Smooth muscle cell (in vitro differentiated cells): Measurements from ENCODE around the gene ACTBL2. TPM values are rescaled to one million over a fixed set of nuclear protein-coding genes. Genes with fewer than 3 reads are reported as not detected.
A peak's percentile ranks its signal among the peaks of the same experiment; 100 is the strongest.

Experiments used
- DNase-seq: peaks from one replicate; lab custom pipeline; 2025; ENCODE audit not compliant: unreplicated experiment; lab: John Stamatoyannopoulos, UW
- H2AFZ ChIP-seq: fragments of 200-600 bp; sonication (generic); 2 replicates; pipeline ENCODE4 v1.6.0; 2016; ENCODE audit warnings: antibody characterized with exemption, low read depth, mild to moderate bottlenecking
- H3F3A ChIP-seq: fragments of 200-600 bp; sonication (generic); 2 replicates; pipeline ENCODE4 v1.6.0; 2017; ENCODE audit warnings: antibody characterized with exemption, low read depth
- H3K27ac ChIP-seq: fragments of 200-600 bp; sonication (generic); 2 replicates; pipeline ENCODE4 v1.5.1; 2016; ENCODE audit warnings: low read depth, mild to moderate bottlenecking
- H3K27me3 ChIP-seq: fragments of 200-600 bp; sonication (generic); 2 replicates; pipeline ENCODE4 v1.6.1; 2016; ENCODE audit warnings: low read depth, mild to moderate bottlenecking
- H3K36me3 ChIP-seq: fragments of 200-600 bp; sonication (generic); 2 replicates; pipeline ENCODE4 v1.5.1; 2016; ENCODE audit warnings: low read depth
- H3K4me1 ChIP-seq: fragments of 200-600 bp; sonication (generic); 2 replicates; pipeline ENCODE4 v1.5.1; 2016; ENCODE audit warnings: low read depth
- H3K4me2 ChIP-seq: fragments of 200-600 bp; sonication (generic); 2 replicates; pipeline ENCODE4 v1.6.0; 2016; ENCODE audit warnings: mild to moderate bottlenecking
- H3K4me3 ChIP-seq: fragments of 200-600 bp; sonication (generic); 2 replicates; pipeline ENCODE4 v1.5.1; 2016; ENCODE audit warnings: mild to moderate bottlenecking
- H3K79me2 ChIP-seq: fragments of 200-600 bp; sonication (generic); 2 replicates; pipeline ENCODE4 v1.6.0; 2016; ENCODE audit warnings: low read depth, mild to moderate bottlenecking
- H3K9ac ChIP-seq: fragments of 200-600 bp; sonication (generic); 2 replicates; pipeline ENCODE4 v1.6.0; 2016; ENCODE audit warnings: low read depth
- H3K9me3 ChIP-seq: fragments of 200-600 bp; sonication (generic); replicated peaks from 2 replicates; pipeline ENCODE4 v1.5.1; 2016; ENCODE audit warnings: low read depth
- H4K20me1 ChIP-seq: fragments of 200-600 bp; sonication (generic); 2 replicates; pipeline ENCODE4 v1.6.0; 2016; ENCODE audit warnings: low read depth
- WGBS: methylation state at CpG from one replicate; pipeline ENCODE4 v1.1.7; 2016; ENCODE audit warnings: low lambda C conversion rate; 5-methylcytosine and 5-hydroxymethylcytosine counted together
- polyA plus RNA-seq: library from polyadenylated mRNA; unstranded; fragments of >200 nt; fragmentation: Nextera tagmentation; extraction: Ambion mirVana; gene quantifications from 2 replicates; pipeline ENCODE4 v1.2.1, GENCODE V29; 2016
- total RNA-seq: library from RNA; depleted of rRNA; stranded (reverse); fragments of >200 nt; gene quantifications from 2 replicates; pipeline ENCODE4 v1.2.3, GENCODE V29; 2014
- TF ChIP-seq, protein P1 (sequence below): fragments of 200-600 bp; sonication (generic); IDR thresholded peaks from 2 replicates; pipeline ENCODE4 v1.5.1; 2017; ENCODE audit warnings: borderline replicate concordance, mild to moderate bottlenecking, antibody characterized with exemption; ENCODE audit not compliant: insufficient read depth, poor library complexity, severe bottlenecking

The ACTBL2 gene
- total RNA-seq (3.6 and 6.9 TPM in 2 replicates), polyA plus RNA-seq (1.3 and 3.2 TPM in 2 replicates)

DNA sequence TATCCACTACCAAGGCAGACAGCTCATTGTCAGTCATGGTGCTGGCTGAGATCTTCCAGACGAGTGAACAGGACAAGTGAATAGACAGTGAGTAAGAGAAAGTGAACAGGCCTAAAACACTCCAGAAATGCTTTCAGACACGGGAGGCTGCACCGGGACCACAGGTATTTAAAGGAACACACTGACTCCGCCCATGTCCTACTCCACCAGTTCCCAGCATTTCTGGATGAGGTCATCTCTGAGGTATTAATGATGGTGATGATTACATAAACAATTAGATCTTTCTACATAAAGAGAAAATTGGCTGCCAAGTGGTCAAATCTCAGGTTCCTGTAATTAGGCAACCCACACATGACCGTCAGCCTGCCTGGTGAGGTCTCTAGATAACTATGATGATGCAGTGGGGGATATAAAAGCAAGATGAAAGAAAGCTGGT, at the start of gene ACTBL2:
Gene ACTBL2, minus strand, starts transcription at position 141 of the 436 bp plus-strand sequence. Its CDS starts 104 bp downstream, at position 37.
- Histone ChIP-seq H3K27me3 (no peaks in the 10 kb centered on the region), H3K4me3 (no peak within 1 kb of the TSS), H3K36me3 (no peaks in the 10 kb centered on the region), H3K9me3 (no peaks in the 10 kb centered on the region), H3F3A (peaks cover 17% of the 10 kb centered on the region), H3K27ac (peak within 1 kb of the TSS; percentile 90), H2AFZ (no peak within 1 kb of the TSS), H3K4me1 (no peaks in the 10 kb centered on the region), H4K20me1 (no peaks in the 10 kb centered on the region), H3K79me2 (no peaks in the 10 kb centered on the region), H3K4me2 (no peak within 1 kb of the TSS), H3K9ac (peak within 1 kb of the TSS; percentile 54)
- TF ChIP-seq, protein P1, sequence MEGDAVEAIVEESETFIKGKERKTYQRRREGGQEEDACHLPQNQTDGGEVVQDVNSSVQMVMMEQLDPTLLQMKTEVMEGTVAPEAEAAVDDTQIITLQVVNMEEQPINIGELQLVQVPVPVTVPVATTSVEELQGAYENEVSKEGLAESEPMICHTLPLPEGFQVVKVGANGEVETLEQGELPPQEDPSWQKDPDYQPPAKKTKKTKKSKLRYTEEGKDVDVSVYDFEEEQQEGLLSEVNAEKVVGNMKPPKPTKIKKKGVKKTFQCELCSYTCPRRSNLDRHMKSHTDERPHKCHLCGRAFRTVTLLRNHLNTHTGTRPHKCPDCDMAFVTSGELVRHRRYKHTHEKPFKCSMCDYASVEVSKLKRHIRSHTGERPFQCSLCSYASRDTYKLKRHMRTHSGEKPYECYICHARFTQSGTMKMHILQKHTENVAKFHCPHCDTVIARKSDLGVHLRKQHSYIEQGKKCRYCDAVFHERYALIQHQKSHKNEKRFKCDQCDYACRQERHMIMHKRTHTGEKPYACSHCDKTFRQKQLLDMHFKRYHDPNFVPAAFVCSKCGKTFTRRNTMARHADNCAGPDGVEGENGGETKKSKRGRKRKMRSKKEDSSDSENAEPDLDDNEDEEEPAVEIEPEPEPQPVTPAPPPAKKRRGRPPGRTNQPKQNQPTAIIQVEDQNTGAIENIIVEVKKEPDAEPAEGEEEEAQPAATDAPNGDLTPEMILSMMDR: no peak
- 22% methylated on average over 5 of the region's 5 CpGs for WGBS
- DNase-seq: no peak

DNA sequence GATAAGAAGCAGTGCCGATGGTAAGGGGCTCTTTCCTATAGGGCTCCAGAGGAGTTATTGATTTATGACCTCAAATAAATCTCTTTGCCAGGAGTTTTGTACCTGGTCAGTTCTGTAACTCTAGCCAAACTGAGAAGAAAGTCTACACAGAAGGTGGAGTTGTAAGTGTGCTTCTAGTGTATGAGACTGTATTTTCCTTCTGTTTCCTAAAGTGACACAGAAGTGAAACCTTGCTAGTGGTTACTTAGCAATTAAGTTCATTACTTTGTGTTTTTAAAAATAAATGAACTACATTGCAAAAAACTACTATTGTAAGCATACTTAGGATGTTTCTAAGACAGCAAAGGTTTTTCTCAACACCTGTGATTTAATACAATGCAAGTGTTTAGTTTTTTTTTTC, 48.7 kb upstream of the ACTBL2 start:
- H4K20me1 ChIP-seq: no peaks in the 10 kb centered on the region
- TF ChIP-seq, protein P1: no peak
- no peaks in the 10 kb centered on the region for H3K9me3 ChIP-seq
- H3K36me3 ChIP-seq: no peaks in the 10 kb centered on the region
- no peak overlapping the region for H3K9ac ChIP-seq
- peaks cover 7% of the 10 kb centered on the region for H3K4me1 ChIP-seq
- no peak overlapping the region for H3K27ac ChIP-seq
- H3F3A ChIP-seq: no peaks in the 10 kb centered on the region
- H3K79me2 ChIP-seq: no peaks in the 10 kb centered on the region
- 93% methylated on average over 1 of the region's 1 CpG for WGBS
- no peak overlapping the region for H2AFZ ChIP-seq
- H3K27me3 ChIP-seq: no peaks in the 10 kb centered on the region
- no peak overlapping the region for H3K4me3 ChIP-seq
- no peak for DNase-seq
- H3K4me2 ChIP-seq: no peak overlapping the region

DNA sequence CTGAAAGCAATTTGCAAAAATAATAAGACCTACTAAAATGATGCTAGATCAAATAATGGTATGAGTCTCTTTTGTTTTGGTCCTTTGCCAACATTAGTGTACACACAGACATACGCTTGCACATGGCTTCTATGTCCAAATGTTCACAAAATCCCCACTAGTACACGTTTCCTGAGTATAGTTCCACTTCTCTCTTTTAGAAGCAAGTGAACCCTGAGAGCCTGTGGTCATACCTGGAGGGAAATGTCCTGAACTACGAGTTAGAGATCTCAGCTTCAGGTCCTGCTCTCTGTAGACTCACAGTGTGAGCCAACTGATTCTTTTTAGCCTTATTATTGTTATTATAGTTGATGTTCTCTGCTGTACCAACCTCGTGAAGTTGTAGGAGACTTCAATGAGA, 47.3 kb upstream of the ACTBL2 start:
- H2AFZ ChIP-seq: no peak overlapping the region
- H4K20me1 ChIP-seq: no peaks in the 10 kb centered on the region
- 81% methylated on average over 4 of the region's 4 CpGs for WGBS
- H3K79me2 ChIP-seq: no peaks in the 10 kb centered on the region
- H3K27me3 ChIP-seq: no peaks in the 10 kb centered on the region
- H3K4me1 ChIP-seq: peaks cover 7% of the 10 kb centered on the region
- no peaks in the 10 kb centered on the region for H3F3A ChIP-seq
- H3K27ac ChIP-seq: no peak overlapping the region
- no peak for DNase-seq
- no peak overlapping the region for H3K9ac ChIP-seq
- no peaks in the 10 kb centered on the region for H3K36me3 ChIP-seq
- H3K4me3 ChIP-seq: no peak overlapping the region
- no peak overlapping the region for H3K4me2 ChIP-seq
- TF ChIP-seq, protein P1: no peak
- no peaks in the 10 kb centered on the region for H3K9me3 ChIP-seq

DNA sequence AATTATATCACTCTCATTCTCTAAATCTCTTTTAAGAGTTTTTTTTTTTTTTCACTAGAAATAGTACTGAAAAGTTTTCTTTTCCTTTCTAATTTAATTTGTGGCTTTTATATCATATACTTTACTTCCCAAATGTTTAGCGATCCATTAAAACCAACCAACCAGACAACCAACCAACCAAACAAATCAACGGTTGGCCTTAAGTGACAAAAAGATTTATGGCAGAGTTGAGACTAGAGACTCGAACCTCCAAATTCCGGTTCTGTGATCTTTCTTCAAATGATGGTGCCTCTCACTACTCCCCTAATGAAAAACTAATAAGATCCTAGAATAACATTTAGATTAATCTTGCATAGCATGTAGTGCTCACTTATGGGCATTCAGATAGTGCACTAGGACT, 45.3 kb upstream of the ACTBL2 start:
- Histone ChIP-seq H3K36me3 (no peaks in the 10 kb centered on the region), H3K9ac (no peak overlapping the region), H3K79me2 (no peaks in the 10 kb centered on the region), H2AFZ (no peak overlapping the region), H3K4me2 (no peak overlapping the region), H3K9me3 (no peaks in the 10 kb centered on the region), H3K27me3 (no peaks in the 10 kb centered on the region), H3K4me1 (peaks cover 13% of the 10 kb centered on the region), H3K4me3 (no peak overlapping the region), H3F3A (no peaks in the 10 kb centered on the region), H3K27ac (no peak overlapping the region), H4K20me1 (no peaks in the 10 kb centered on the region)
- no peak for DNase-seq
- TF ChIP-seq, protein P1: no peak
- WGBS: 89% methylated on average over 4 of the region's 4 CpGs
